Mammary epithelial cell (primary cell): ENCODE measurements around the gene TMEM132D.

ENCODE experiments used
- EZH2 ChIP-seq: IDR thresholded peaks from 2 replicates; pipeline ENCODE4 v1.6.1; 2012; ENCODE audit warnings: low read length, inconsistent platforms, borderline replicate concordance
- TF ChIP-seq, protein P1 (sequence below), 2 donors: IDR thresholded peaks in 1 of 2; conservative IDR thresholded peaks in 1 of 2; 2 replicates each; pipeline ENCODE4 v1.5.1; 2011 to 2012; ENCODE audit warnings: inconsistent platforms in 2 of 2, low read length in 2 of 2, mild to moderate bottlenecking in 2 of 2, control low read depth in 1 of 2, low read depth in 1 of 2; ENCODE audit not compliant: insufficient read depth in 1 of 2; ENCODE audit errors: extremely low read depth in 1 of 2

- TF ChIP-seq, protein P1, sequence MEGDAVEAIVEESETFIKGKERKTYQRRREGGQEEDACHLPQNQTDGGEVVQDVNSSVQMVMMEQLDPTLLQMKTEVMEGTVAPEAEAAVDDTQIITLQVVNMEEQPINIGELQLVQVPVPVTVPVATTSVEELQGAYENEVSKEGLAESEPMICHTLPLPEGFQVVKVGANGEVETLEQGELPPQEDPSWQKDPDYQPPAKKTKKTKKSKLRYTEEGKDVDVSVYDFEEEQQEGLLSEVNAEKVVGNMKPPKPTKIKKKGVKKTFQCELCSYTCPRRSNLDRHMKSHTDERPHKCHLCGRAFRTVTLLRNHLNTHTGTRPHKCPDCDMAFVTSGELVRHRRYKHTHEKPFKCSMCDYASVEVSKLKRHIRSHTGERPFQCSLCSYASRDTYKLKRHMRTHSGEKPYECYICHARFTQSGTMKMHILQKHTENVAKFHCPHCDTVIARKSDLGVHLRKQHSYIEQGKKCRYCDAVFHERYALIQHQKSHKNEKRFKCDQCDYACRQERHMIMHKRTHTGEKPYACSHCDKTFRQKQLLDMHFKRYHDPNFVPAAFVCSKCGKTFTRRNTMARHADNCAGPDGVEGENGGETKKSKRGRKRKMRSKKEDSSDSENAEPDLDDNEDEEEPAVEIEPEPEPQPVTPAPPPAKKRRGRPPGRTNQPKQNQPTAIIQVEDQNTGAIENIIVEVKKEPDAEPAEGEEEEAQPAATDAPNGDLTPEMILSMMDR (conservative IDR thresholded peaks at IDR 0.05 in 1 of 2, IDR thresholded peaks at IDR 0.05 in 1 of 2; ENCODE audit: extremely low read depth in 1 of 2, insufficient read depth in 1 of 2, low read depth in 1 of 2, low read length in 2 of 2): no peak
- TF ChIP-seq EZH2: no peak
These were observed 575.6 kb downstream of the TMEM132D start for GRCh38 chr12:129328235-129328634.
